ENCODE measurements around the gene SEC61A1. TPM values are rescaled to one million over a fixed set of nuclear protein-coding genes. Genes with fewer than 3 reads are reported as not detected.

SEC61A1 gene
- total RNA-seq, 1 donor from 2014 or later, result 150 TPM

DNA sequence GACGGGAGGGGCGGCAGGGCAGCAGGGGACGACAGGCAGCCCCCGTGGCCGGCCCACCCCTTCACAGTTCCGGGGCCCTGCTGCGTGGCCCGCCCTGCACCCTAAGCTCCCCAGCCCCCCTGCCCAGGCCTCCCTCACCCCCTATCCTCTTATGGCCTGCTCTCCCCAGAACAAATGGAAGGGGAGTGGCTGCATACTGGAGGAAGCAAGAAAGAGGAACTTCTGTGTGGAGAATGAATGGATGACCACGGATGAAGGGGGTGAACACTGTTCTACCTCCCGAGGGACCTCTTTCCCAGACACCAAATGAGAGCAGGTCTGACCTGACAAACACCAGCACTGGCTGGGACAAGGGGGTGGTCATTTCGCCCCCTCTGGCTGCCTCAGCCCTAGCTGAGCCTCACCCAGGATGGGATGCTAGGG lies 25.0 kb downstream of the SEC61A1 start:
- no peak overlapping the region for H3K4me3 ChIP-seq (ENCODE audit: low read depth, low read length)
- TF ChIP-seq, protein P1, sequence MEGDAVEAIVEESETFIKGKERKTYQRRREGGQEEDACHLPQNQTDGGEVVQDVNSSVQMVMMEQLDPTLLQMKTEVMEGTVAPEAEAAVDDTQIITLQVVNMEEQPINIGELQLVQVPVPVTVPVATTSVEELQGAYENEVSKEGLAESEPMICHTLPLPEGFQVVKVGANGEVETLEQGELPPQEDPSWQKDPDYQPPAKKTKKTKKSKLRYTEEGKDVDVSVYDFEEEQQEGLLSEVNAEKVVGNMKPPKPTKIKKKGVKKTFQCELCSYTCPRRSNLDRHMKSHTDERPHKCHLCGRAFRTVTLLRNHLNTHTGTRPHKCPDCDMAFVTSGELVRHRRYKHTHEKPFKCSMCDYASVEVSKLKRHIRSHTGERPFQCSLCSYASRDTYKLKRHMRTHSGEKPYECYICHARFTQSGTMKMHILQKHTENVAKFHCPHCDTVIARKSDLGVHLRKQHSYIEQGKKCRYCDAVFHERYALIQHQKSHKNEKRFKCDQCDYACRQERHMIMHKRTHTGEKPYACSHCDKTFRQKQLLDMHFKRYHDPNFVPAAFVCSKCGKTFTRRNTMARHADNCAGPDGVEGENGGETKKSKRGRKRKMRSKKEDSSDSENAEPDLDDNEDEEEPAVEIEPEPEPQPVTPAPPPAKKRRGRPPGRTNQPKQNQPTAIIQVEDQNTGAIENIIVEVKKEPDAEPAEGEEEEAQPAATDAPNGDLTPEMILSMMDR (conservative IDR thresholded peaks at IDR 0.05; ENCODE audit: low read depth, low read length), result no peak
- DNase-seq (ENCODE audit: low read depth), result no peak

DNA sequence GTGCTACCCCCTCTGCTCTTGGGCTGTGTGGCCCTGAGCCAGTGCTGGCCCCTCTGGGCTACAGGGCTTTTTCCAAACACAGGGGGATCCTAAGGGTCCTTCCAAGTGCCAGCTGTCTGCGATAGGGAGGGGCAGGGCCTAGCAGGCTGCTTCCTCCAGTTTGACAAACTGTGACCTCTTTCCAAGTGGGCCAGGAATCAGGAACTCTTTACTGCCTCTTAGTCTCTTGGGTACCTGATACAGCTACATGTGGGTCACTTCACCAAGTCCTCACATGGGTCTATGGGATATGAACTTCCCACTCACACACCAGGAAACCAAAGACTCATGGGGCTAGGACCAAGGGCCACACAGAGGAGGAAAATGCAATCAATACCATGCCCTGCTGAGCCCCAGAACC lies 25.4 kb downstream of the SEC61A1 start:
- TF ChIP-seq, protein P1 (conservative IDR thresholded peaks at IDR 0.05; ENCODE audit: low read depth, low read length), result no peak
- DNase-seq (ENCODE audit: low read depth), result no peak
- H3K4me3 ChIP-seq (ENCODE audit: low read depth, low read length), result no peak overlapping the region

DNA sequence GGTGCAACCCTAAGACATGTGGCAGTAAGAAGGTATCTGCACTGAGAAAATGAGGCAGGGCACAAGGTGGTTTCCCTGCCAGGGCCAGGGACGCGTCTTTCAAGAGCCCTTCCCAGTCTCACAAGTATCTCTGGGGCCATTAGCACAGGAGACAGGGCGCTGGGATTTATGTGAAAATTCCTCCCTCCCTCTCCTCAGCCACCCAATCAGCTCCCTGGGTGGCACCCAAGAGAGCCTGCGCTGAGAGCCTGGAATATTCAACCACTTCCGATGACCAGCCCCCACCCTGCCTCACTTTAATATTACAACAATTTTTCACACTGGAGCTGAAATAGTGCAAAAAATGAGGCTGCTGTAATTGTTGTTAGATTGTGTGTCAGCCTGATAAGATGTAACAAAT lies 26.1 kb downstream of the SEC61A1 start:
- no peak overlapping the region for H3K4me3 ChIP-seq (ENCODE audit: low read depth, low read length)
- no peak for DNase-seq (ENCODE audit: low read depth)
- TF ChIP-seq, protein P1 (conservative IDR thresholded peaks at IDR 0.05; ENCODE audit: low read depth, low read length), result no peak

DNA sequence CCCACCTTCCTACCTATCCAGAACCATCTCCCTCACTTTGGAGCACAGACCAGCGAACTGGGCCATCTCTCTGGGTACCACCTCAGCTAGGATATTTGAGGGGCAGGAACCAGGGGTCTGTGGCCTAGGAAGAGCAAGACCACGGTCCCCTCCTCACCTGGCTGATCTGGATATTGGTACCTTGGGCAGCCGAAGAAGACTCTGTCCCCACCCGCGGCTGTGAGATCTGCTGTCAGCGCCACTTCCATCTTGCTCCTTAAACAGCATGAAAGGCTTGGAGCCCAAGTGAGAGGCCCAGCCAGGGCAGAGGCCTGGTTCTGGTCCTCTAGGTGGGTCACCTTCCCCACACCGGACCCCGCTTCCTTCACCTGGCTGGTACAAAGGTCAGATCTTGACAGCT lies 26.6 kb downstream of the SEC61A1 start:
- no peak for DNase-seq (ENCODE audit: low read depth)
- TF ChIP-seq, protein P1 (conservative IDR thresholded peaks at IDR 0.05; ENCODE audit: low read depth, low read length), result no peak
- no peak overlapping the region for H3K4me3 ChIP-seq (ENCODE audit: low read depth, low read length)

DNA sequence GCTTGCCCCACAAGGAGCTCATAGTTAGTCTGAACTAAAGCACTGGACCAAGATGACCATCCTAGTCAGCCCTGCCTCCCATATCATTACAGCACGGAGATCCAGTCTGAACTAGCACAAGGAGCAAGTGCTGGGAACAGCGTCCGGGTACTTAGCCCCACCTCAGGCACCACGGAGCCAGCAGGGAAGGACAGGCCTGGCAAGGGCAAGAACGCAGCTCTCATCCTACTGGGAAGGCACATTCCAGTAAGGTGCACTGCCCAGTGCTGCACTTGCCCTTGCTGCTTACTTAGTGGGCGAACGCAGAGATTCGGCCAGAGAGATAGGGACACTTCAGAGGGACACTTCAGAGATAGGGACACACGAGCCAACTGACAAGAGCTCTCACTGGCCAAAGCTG lies 27.6 kb downstream of the SEC61A1 start:
- DNase-seq (ENCODE audit: low read depth), result no peak

DNA sequence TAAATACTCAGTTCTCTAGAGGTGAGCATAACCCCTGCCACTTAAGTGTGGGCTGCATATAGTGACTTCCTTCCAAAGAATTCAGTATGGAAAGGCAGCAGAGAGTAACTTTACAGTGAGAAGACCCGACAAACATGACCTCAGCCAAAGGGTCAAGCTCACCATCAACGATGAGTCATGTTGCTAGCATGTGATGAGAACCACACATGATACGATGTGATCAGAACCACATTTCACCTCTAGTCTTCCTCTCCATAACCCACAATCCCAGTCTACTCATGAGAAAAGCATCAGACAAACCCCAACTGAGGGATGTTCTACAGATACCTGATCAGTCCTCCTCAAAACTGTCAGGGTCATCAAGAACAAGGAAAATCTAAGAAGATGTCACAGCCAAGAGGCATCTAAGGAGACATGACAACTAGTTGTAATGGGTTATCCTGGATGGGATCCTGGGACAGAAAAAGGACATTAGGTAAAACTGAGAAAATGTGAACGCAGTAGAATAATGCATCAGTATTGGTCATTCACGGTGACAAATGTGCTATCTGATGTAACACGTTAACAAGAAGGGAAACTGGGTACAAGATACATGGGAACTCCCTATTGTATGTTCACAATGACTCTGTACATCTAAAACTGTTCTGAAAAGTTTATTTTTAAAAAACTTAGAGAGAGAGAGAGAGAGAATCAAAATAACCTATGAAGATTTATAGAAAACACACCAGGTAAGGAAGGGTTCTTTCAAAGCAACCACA lies 28.3 kb downstream of the SEC61A1 start:
- TF ChIP-seq, protein P1 (conservative IDR thresholded peaks at IDR 0.05; ENCODE audit: low read depth, low read length), result no peak
- H3K4me3 ChIP-seq (ENCODE audit: low read depth, low read length), result no peak overlapping the region
- peak; percentile 80 for DNase-seq (ENCODE audit: low read depth)

More for the DNA sequence above, 27.6 kb downstream of the SEC61A1 start:
- no peak overlapping the region for H3K4me3 ChIP-seq (ENCODE audit: low read depth, low read length)
- TF ChIP-seq, protein P1 (conservative IDR thresholded peaks at IDR 0.05; ENCODE audit: low read depth, low read length), result no peak

DNA sequence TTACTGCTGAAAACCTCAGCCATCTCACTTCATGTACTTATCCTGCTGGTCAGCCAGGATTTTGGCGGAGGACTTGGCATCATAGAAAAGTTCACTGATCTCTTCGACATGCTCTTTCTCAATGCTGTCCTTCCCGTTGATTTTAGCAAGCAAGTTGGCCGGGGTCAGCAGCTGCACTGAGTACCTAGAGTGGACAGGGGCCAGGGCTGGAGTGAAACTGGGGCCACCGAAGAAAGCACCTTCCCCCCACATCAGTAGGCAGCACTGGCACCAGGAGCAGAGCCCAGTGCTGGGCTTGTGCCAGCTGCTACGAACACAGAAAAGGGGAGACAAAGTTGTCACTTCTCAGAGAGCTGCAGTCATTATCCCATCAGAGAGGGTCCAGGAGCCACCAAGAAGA lies 29.0 kb downstream of the SEC61A1 start:
- no peak for DNase-seq (ENCODE audit: low read depth)
- TF ChIP-seq, protein P1 (conservative IDR thresholded peaks at IDR 0.05; ENCODE audit: low read depth, low read length), result no peak
- H3K4me3 ChIP-seq (ENCODE audit: low read depth, low read length), result no peak overlapping the region
